Measurements from ENCODE around the gene ST8SIA2.

Gene ST8SIA2, protein sequence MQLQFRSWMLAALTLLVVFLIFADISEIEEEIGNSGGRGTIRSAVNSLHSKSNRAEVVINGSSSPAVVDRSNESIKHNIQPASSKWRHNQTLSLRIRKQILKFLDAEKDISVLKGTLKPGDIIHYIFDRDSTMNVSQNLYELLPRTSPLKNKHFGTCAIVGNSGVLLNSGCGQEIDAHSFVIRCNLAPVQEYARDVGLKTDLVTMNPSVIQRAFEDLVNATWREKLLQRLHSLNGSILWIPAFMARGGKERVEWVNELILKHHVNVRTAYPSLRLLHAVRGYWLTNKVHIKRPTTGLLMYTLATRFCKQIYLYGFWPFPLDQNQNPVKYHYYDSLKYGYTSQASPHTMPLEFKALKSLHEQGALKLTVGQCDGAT

DNA sequence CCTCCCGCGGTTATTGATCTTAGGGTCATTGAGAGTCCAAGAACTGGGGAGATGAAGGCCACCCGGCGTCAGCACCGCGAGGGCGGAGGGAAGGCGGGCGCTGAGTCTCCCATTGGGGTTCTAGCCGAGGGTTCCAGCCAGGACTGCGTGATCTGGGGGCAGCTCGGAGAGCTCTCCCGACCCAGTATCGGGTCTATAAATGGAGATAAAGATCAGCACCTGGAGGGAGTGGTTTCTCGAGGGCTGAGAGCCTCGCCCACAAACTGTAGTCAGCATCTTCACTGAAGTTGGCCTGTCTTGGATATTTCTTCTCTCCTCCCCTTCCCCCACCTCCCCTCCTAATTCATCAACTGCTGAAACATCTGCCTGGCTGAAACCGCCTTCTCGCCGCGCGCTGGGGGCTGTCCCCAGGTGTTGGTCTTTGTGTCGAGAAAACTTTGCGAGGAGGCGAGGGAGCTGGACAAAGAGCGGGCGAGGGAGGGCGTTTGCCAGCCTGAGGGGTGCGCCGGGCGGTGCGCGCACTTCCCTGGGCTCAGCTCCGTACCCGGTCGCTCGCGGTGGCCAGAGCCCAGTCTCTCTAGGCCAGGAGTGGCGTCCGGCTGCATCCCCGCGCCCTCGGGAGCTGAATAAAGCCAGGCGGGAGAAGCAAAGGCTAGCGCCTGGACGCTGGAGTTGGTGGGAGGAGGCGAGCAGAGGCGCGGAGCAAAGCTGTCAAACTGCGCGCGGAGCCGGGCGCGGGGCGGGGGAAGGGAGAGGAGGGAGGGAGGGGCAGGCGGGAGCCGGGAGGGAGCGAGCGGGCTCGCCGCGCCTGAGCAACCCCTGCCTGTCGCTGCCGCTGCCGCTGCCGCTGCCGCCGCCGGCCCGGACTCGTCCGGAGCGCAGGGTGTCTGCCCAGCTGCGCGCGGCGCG, at the start of gene ST8SIA2:
ST8SIA2 (plus strand) TSS at position 811 of the 909 bp plus-strand sequence. CDS start 184 bp downstream, outside the sequence.
- in situ Hi-C loops (cut with MboI; ENCODE audit: low sequenced_read_pairs): no loop called here

DNA sequence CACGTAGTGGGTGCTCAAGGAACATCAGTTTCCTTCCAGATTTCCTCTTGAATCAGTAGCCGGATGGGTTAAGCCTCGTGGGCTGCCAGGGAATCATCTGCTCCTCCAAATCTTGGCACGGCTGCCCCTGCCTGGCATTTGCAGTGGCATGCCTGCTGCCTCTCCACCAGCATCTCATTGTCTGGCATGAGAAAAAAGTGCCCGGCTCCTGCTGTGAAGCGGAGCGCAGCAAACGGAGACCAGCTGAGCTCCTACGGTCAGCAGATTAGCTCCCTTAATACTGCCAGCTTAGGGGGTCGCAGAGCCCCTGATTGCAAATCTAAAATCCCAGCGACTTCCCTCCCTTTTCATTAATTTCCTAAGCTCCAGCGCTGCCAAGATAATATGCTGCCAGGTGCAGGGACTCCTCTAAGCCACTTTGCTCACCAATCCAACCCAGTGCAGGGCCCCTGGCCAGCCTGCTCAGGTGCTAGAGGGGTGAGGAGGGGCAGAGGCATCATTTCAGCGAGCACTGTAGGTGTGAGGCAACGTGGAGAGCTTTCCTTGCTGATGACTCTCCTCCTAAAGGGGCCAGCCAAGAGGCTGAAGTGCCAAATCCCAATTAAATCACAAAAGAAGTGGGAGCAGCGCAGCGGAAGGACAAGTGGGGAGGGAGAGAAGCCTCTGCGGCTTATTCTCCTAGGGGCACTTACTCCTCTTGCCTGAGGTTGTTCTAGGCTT, 49.6 kb upstream of the ST8SIA2 start:
- in situ Hi-C loops (cut with MboI; ENCODE audit: low sequenced_read_pairs): no loop called here

DNA sequence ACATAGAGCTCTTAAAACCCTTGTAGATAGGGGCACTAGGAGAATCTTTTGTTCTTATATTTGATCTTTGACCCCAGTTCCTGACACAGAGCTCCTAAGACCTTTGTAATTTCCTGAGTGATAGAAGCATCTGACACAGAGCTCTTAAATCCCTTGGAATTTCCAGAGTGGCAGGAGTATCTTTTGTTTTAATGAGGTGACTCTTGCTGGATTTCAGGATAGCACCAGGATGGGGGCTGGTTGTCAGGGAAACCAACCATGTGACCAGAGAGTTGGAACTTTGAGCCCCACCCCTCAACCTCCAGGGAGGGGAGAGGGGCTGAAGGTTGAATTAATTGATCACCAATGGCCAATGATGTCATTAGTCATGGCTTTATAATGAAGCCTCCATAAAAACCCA, 47.6 kb upstream of the ST8SIA2 start:
- in situ Hi-C loops (cut with MboI; ENCODE audit: low sequenced_read_pairs): no loop called here

DNA sequence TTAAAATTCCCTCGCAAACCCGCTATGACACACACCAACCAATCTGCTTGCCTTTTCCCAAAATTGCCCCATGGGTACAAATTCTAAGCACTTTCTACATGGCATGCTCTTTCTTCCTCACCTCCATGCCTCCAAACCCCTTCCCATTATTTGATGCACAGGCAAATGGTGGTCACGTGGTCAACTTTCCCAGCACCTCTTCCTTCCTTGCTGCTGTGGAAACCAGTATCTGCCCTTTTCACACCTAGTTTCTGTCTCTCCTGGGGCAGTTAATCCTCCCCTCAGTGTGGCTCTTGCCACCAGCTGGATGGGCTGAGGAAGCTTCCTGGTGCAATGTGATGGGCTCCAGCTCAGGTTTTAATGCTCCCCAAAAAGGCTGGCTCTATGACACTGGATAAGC, 38.4 kb upstream of the ST8SIA2 start:
- in situ Hi-C loops (cut with MboI; ENCODE audit: low sequenced_read_pairs): no loop called here

DNA sequence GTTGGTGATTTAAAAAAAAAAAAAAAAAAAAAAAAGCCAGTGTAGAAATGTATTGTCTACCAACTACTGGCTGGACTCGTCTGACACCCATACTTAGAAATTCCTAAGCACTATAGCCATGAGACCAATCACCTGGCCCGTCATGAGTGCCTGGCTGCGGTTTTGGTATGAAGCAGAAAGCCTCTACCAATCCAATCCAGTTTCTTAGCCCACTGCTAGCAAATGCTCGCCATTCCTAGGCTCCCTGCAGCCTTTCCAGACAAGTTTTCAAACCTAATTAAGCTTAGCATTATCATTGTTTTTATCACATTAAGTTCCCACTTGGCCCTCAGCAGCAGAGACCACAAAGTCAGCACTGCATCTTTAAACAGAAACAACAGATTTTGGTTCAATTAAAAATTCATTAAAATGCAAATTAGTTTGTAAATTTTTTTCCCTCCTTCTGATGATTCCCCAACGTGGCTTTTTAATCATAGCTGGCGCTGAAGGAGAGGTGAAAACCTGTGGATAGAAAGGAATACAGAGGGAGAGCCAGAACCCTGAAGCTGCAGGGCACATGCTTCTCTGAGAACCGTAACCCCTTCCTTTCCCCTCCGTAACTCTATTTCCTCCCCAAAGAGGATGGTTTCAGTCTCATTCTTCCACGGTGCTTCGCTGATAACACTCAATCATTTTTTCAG, 32.2 kb upstream of the ST8SIA2 start:
- in situ Hi-C loops (cut with MboI; ENCODE audit: low sequenced_read_pairs): no loop called here

DNA sequence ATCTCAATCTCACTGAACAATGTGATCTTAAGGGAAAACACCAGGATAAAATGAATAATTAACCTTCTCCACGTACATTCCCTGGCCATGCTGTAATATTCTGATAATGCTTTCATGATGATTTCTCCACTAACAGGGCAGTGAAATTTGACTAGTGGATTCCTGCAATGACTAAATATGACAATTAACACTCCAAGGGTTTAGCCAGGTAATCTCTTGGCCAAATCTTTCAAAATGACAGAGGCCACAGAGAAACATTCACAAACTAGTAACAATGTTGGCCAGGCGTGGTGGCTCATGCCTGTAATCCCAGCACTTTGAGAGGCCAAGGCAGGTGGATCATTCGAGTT, 31.7 kb upstream of the ST8SIA2 start:
- in situ Hi-C loops (cut with MboI; ENCODE audit: low sequenced_read_pairs): no loop called here

DNA sequence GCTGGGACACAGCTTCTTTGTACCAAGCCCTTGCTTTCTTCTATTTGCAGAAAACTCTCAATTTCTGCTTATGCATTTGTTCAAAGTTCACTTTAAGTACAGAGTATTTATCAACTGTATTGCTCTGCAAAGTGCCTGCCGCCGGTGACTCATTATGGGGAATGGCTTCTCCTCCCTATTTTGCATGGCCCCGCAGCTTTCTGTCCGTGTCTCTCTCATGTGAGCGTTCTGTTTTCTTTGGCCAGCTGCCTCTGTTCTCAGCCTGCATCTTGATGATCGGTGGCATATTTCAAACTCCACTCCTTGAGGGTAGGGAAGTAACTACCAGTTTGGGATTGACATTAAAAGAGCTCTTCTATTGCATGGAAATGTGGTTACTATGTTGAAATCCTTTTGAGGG, 28.6 kb upstream of the ST8SIA2 start:
- in situ Hi-C loops (cut with MboI; ENCODE audit: low sequenced_read_pairs): no loop called here

DNA sequence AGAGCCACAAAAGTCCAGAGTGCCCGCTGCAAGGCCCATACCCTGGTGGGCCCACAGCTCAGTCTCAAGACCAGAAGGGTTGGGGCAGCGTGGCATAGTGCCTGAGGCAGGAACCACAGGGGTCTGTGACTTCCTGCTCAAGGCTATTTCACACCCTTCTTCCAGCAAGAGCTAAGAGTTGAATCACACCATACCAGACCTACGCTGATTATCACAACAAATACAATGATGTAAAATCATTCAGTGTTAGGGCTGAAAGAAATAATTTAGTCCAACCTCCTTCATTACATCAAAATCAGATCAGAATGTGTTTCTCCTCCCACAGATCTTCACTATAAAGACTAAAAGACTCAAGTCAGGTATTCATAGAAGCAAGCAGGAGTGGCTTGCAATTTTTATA, 27.8 kb upstream of the ST8SIA2 start:
- in situ Hi-C loops (cut with MboI; ENCODE audit: low sequenced_read_pairs): no loop called here

DNA sequence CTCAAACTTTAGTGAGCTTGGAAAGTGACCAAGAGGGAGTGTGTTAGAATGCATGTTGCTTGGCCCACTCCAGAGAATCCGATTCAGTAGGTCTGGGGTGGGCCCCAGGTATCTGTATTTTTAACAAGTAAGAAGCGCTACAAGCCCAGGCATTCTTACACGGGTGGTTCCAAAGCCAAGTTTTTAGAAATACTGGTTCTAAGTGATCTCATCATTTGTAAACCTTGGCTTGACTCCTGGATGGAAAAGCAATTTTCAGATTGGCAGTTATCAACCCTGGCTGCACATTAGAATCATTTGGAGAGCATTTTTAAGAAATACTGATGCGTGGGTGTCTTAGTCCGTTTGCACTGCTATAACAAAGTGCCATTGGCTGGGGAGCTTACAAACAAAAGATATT, 27.3 kb upstream of the ST8SIA2 start:
- in situ Hi-C loops (cut with MboI; ENCODE audit: low sequenced_read_pairs): no loop called here

DNA sequence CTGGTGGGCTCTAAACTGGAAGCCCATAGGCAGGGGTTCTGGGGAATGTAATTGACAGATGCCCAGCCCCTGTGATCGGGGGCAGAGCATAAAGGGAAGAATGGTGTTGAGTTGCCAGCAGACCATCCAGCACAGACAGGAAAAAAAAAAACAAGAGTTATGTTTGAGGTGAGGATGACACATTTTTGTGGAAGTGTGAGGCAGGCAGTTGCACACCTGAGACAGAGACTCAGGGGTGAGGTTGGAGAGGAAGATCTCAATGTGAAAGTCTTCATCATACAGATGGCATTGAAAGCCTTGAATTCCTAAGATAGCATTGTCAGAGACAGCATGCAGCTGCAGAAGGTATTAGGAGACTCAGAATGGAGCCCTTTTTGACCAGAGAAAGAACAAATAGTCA, 18.6 kb upstream of the ST8SIA2 start:
- in situ Hi-C loops (cut with MboI; ENCODE audit: low sequenced_read_pairs): no loop called here

DNA sequence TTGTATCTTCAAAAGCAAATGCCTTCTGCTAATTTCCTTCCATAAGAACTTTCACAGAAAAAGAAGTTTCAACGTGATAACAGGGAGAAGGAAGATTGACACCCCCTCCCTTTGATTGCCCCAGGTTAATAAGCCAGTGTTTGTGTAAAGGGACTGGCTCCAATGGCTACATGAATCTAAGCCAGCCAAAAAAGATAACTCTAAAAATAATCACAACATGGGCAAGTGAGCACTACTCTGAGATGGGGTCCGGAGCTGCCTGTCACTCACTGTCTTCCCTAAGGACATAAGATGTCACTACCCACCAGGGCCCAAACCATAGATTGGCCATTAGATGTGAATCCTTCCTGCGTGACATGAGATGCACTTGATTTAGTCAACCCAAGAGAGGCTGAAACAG, 17.6 kb upstream of the ST8SIA2 start:
- in situ Hi-C loops (cut with MboI; ENCODE audit: low sequenced_read_pairs): no loop called here

DNA sequence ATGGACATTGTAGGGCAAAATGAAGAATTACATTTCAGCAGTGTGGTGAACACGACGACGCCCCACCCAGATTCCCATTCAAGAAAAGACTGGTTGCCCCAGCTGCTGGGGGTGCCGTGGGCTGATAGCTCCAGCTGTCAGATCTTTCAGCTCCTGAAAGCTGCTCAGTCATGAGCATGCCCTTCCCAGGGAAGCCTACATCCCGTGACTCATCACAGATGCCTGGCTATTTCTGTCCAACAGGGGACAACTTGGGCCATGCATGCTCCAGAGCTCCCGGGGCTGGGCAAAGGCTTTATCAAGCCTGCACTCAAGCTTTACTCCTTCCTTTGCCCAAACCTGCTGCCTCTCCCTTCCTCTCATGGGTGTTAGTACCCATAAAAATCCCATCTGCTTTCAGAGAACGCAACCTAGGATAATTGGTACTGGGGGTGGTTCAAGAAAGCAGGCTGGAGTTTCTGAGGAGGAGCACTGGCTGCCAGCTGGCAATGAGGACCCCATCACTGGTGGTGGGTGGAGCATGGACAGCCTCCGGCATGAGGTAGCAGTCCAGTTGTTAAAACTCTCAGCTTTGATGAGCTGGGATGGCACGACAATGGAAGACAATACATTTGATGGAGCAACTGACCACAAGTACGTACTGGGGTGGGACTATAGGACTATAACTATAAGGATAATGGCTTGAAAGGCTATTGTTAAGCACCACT, 16.4 kb upstream of the ST8SIA2 start:
- in situ Hi-C loops (cut with MboI; ENCODE audit: low sequenced_read_pairs): no loop called here

DNA sequence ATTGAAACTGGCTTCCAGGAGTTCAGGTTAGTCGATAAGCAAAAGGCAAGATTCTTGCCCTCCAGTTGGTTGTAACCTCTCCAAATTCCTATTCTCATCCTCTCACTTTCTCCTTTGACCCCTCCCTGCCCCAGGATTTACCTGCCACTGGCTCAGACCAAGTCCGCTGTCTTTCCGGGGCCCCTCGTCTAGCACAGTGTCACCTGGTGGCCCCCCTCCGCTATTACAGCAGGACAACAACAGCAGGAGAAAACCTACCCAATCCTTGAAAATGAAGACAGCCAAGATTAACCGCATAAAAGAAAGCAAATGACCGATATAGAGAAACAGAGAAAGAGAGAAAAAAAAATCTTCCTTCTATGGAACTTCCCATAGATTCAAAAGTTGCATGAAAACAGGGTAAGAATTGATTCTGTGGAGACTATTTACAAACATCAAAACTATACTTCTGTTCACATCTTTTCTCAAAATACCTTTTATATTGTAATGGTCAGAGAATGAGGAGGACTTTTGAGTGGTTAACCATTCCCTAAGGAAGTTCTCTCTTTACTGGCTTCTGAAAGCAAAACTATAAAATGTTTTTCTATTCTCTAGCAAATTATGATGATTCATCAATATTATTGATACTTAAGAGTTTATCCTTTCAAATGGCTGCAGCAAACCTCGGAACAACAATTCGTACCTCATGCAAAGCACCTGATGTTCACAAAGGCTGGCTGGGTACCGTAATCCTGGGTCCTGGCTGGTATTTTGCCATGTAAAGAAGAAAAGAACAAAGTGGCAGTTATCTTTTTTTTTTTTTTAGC, 10.0 kb upstream of the ST8SIA2 start:
- in situ Hi-C loops (cut with MboI; ENCODE audit: low sequenced_read_pairs): no loop called here

DNA sequence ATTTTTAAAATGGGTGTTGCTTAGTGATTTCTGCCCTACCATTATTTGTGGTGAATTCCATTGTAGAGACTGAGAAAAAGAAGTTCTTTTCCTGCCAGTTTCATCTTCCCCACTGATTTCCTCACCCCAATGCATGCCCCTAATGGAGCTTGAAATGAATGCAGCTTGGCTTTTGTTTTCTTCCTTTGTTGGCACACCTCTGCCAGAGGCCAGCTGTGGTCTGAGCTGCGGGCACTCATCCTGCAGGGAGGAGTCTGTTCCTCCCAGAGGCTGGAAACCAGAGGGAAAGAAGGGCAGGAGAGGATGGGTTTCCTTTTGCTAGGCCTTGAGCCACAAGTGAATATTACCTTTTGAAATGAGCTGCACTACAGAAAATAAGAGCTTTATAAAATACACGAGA, 9.3 kb upstream of the ST8SIA2 start:
- in situ Hi-C loops (cut with MboI; ENCODE audit: low sequenced_read_pairs): no loop called here

DNA sequence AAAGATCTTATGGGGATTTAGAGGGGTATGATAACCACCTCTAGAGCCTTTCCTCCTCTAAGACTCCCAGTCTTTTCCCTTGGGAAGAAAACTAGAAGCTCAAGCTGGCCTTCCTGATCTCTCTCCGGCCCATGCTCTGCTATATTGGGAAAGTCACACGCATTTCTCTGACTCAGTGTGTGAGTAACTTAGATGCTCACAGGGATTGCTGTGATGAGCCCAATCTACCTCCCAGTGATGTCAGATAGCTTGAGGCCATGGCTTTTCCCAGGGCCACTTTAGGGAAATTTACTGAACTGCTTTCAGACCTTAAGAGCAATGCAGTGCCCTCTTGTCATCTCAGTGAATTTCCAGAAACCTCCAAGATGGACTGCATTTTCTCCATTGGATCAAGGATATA, 8.6 kb upstream of the ST8SIA2 start:
- in situ Hi-C loops (cut with MboI; ENCODE audit: low sequenced_read_pairs): no loop called here

DNA sequence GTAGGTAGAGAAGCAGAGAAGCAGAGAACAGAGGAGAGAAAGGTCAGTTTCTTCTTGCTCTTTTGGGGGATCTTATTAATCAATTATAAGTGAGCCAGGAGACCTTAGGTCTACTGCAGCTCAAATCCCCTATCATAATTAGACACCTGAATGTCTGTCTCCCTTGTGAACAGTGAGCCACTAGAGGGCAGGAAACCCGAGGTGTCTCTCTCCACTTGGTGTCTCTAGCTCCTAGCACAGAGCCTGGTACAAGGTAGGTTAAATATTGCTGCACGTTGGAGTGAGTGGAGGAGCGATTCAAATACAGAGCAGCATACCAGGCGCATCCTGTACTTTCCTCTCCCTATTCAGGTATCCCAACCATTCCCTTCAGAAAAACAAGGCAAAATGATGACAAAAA, 2.0 kb upstream of the ST8SIA2 start:
- in situ Hi-C loops (cut with MboI; ENCODE audit: low sequenced_read_pairs): no loop called here

DNA sequence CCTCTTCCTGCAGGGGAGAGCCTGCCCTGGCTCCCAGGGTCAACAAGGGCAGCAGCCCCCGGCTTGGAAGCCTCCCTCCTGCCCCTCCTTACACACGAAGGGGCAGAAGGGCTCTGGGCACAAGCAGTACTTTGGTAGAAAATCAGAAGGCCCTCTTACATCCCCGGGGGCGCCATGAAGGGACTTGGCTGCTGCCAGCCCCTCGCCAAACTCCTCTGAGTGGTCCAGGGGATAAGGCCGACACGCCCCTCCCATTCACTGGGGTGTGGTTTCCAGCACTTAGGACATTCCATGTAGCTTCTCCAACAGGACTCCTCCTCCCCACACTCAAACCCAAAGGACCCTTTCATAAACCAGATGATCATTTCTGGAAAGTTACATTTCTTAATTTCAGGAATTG, 1.2 kb upstream of the ST8SIA2 start:
- in situ Hi-C loops (cut with MboI; ENCODE audit: low sequenced_read_pairs): no loop called here

DNA sequence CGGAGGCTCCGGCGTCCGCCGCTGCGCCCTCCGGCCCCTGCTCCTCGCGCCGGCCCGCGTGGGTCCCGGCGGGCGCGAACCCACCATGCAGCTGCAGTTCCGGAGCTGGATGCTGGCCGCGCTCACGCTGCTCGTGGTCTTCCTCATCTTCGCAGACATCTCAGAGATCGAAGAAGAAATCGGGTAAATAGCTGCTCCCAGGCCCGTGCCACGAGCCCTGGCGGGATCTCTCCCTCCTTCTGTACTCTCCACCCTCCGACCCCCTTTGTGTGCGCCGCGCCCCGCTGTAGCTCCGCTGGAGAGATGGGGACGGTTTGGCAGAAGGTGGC, 263 bp downstream of the ST8SIA2 start:
- in situ Hi-C loops (cut with MboI; ENCODE audit: low sequenced_read_pairs): no loop called here

DNA sequence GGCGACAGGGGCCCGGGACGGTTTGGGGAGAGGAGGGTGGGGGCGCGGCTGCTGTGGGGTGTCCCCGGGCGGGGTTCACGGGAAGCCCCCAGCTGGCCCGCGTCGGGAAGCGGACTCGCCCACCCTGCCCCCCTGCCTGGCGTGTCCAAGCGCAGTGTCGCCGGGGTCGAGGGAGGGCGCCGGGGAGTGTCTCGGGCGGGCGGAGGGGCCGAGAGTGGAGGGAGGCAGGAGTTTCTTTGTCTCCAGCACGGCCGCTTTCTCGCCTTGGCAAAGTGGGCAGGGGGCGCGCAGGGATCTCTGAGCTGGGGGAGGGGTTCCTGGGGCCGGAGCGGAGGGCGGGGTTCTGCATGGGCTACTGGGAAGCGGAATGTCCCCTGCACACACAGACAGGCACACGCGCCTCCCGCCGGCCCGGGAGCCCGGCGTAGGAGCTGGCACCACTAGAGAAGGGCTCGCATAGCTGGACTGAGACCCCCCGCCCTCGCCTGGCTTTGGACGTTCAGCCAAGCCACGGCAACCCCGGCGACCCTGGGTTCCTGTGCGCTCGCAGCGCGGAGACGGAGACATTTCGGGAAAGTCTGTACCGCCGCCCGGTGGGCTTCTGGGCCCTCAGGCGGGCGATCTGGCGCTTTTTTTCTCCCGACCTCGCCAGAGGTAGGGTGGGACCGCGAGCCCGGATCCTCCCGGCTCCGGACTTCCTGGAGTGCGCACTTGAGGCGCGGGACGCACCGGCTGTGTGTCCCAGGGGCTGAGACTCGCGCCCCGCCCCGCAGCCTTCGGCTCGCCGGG, 822 bp downstream of the ST8SIA2 start:
- in situ Hi-C loops (cut with MboI; ENCODE audit: low sequenced_read_pairs): no loop called here

Data from HL-60/S4 treated with retinoic acid at 250 ng/mL for 4 days and 3 days (cell line).